ENCODE measurements around the gene SUN1. TPM values are rescaled to one million over a fixed set of nuclear protein-coding genes. Genes with fewer than 3 reads are reported as not detected.
A peak's percentile ranks its signal among the peaks of the same experiment; 100 is the strongest.

SUN1 gene
- total RNA-seq, 1 donor from 2014 or later, result 150 TPM

GRCh38 chr7:900331-901040 lies 68.2 kb downstream of the SUN1 start:
- Mint-ChIP-seq H3K27ac (ENCODE audit: unreplicated experiment) (no peak overlapping the region), H3K9me3 (ENCODE audit: unreplicated experiment) (no peaks in the 10 kb centered on the region), H3K4me3 (ENCODE audit: unreplicated experiment) (no peak overlapping the region), H3K27me3 (ENCODE audit: unreplicated experiment) (peaks cover 12% of the 10 kb centered on the region), H3K36me3 (ENCODE audit: low read depth, unreplicated experiment) (peaks cover 10% of the 10 kb centered on the region), H3K4me1 (ENCODE audit: unreplicated experiment) (no peaks in the 10 kb centered on the region)
- no peak for TF ChIP-seq CTCF (IDR thresholded peaks at IDR 0.05; ENCODE audit: unreplicated experiment)
- no peak for DNase-seq (ENCODE audit: low spot score)

DNA sequence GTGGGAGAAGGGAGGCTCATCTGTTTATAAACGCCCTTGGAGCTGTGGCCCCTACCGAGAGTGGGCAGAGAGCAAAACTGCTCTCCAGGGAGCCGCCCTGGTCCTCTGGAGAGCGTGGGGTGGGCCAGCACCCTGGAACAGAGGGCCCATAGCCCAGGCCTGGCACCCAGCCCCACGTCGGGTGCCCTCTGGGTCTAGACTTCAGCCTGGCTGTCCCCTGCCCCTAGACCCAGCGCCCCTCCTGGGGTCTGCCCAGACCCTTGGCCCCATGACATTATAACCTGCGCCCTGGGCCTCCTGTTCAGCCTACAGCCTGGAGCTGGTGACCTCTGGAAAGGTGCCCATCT lies 68.7 kb downstream of the SUN1 start:
- Mint-ChIP-seq H3K4me3 (ENCODE audit: unreplicated experiment) (no peak overlapping the region), H3K4me1 (ENCODE audit: unreplicated experiment) (no peaks in the 10 kb centered on the region), H3K27ac (ENCODE audit: unreplicated experiment) (no peak overlapping the region), H3K27me3 (ENCODE audit: unreplicated experiment) (peaks cover 11% of the 10 kb centered on the region), H3K9me3 (ENCODE audit: unreplicated experiment) (no peaks in the 10 kb centered on the region), H3K36me3 (ENCODE audit: low read depth, unreplicated experiment) (peaks cover 9% of the 10 kb centered on the region)
- DNase-seq (ENCODE audit: low spot score), result no peak
- TF ChIP-seq CTCF (IDR thresholded peaks at IDR 0.05; ENCODE audit: unreplicated experiment), result no peak

- Mint-ChIP-seq H3K4me1 (ENCODE audit: unreplicated experiment) (no peaks in the 10 kb centered on the region), H3K4me3 (ENCODE audit: unreplicated experiment) (no peak overlapping the region)
- no peak for TF ChIP-seq CTCF (IDR thresholded peaks at IDR 0.05; ENCODE audit: unreplicated experiment)
Measured at GRCh38 chr7:901388-902154, 69.3 kb downstream of the SUN1 start.

GRCh38 chr7:902996-903395 lies 70.7 kb downstream of the SUN1 start:
- no peak overlapping the region for H3K4me3 Mint-ChIP-seq (ENCODE audit: unreplicated experiment)
- H3K27me3 Mint-ChIP-seq (ENCODE audit: unreplicated experiment), result peaks cover 7% of the 10 kb centered on the region
- DNase-seq (ENCODE audit: low spot score), result no peak
- H3K9me3 Mint-ChIP-seq (ENCODE audit: unreplicated experiment), result no peaks in the 10 kb centered on the region
- no peak for TF ChIP-seq CTCF (IDR thresholded peaks at IDR 0.05; ENCODE audit: unreplicated experiment)
- peak overlapping the region; percentile 18 for H3K27ac Mint-ChIP-seq (ENCODE audit: unreplicated experiment)
- H3K36me3 Mint-ChIP-seq (ENCODE audit: low read depth, unreplicated experiment), result no peaks in the 10 kb centered on the region
- H3K4me1 Mint-ChIP-seq (ENCODE audit: unreplicated experiment), result no peaks in the 10 kb centered on the region

More at GRCh38 chr7:901388-902154, 69.3 kb downstream of the SUN1 start:
- peaks cover 4% of the 10 kb centered on the region for H3K36me3 Mint-ChIP-seq (ENCODE audit: low read depth, unreplicated experiment)
- peaks cover 5% of the 10 kb centered on the region for H3K27me3 Mint-ChIP-seq (ENCODE audit: unreplicated experiment)
- H3K27ac Mint-ChIP-seq (ENCODE audit: unreplicated experiment), result no peak overlapping the region
- DNase-seq (ENCODE audit: low spot score), result peak; percentile 71
- no peaks in the 10 kb centered on the region for H3K9me3 Mint-ChIP-seq (ENCODE audit: unreplicated experiment)

Data from endothelial cell (in vitro differentiated cells).